Left ventricle myocardium inferior (tissue), 1 donor: ENCODE results near the gene YPEL1. TPM values are rescaled to one million over a fixed set of nuclear protein-coding genes. Genes with fewer than 3 reads are reported as not detected.
"Not testable (repeated sequence)": the region's sequence is repeated elsewhere in the genome, so short reads cannot be mapped to it uniquely, and the experiment has no call there.

Source experiments
- DNase-seq: peaks from one replicate; pipeline ENCODE4 v3.0.0-alpha.2; 2020
- H3K27ac ChIP-seq: fragments of 200-600 bp; replicated peaks from 2 replicates; pipeline ENCODE4 v1.8.0; 2021
- H3K27me3 ChIP-seq: fragments of 200-600 bp; 2 replicates; pipeline ENCODE4 v1.8.0; 2021; ENCODE audit warnings: low read depth
- H3K36me3 ChIP-seq: fragments of 200-600 bp; 2 replicates; pipeline ENCODE4 v1.8.0; 2021
- H3K4me1 ChIP-seq: fragments of 200-600 bp; 2 replicates; pipeline ENCODE4 v1.8.0; 2021
- H3K4me3 ChIP-seq: fragments of 200-600 bp; 2 replicates; pipeline ENCODE4 v1.8.0; 2021; ENCODE audit warnings: mild to moderate bottlenecking, moderate library complexity
- H3K9me3 ChIP-seq: fragments of 200-600 bp; replicated peaks from 2 replicates; pipeline ENCODE4 v1.8.0; 2021
- intact Hi-C: fragments of 100-400 bp; cut with micrococcal nuclease; formaldehyde crosslinking; loops from one replicate; pipeline ENCODE4 v1.11.0; 2022
- total RNA-seq: library from RNA; stranded (reverse); fragmentation: NEBNext Ultra II Directional; extraction: Animal tissue kit (Norgen Biotek cat#: 25700); gene quantifications from one replicate; pipeline ENCODE4 v1.2.1, GENCODE V29; 2021
- TF ChIP-seq, protein P1 (sequence below): fragments of 200-600 bp; IDR thresholded peaks from 2 replicates; pipeline ENCODE4 v1.8.0; 2021; ENCODE audit warnings: antibody characterized with exemption, mild to moderate bottlenecking, borderline replicate concordance
- donor health status: DM: no; HTN: yes; CAD: no; lungs with severe emphysema.

YPEL1 gene
- total RNA-seq, 1 donor from 2014 or later, result 8.3 TPM

DNA sequence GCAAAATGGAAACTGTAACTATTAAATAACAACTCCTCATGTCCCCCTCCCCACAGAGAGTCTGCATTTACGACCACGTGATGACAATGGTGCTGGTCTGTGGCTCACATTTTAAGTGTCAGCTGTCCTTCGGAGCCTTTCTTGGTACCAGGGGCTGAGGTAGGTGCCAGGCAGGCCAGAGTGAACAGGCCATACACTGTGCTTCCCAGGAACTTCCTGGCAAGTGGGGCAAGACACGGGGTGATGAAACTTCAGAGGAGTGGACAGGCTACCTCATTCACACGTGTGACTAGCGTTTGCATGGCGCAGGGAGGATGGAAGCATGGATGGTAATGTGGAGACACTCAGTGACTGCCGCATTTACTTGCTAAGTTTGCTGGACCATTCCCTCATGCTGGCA is 10.4 kb upstream of the YPEL1 start:
- no peak for DNase-seq
- TF ChIP-seq, protein P1, sequence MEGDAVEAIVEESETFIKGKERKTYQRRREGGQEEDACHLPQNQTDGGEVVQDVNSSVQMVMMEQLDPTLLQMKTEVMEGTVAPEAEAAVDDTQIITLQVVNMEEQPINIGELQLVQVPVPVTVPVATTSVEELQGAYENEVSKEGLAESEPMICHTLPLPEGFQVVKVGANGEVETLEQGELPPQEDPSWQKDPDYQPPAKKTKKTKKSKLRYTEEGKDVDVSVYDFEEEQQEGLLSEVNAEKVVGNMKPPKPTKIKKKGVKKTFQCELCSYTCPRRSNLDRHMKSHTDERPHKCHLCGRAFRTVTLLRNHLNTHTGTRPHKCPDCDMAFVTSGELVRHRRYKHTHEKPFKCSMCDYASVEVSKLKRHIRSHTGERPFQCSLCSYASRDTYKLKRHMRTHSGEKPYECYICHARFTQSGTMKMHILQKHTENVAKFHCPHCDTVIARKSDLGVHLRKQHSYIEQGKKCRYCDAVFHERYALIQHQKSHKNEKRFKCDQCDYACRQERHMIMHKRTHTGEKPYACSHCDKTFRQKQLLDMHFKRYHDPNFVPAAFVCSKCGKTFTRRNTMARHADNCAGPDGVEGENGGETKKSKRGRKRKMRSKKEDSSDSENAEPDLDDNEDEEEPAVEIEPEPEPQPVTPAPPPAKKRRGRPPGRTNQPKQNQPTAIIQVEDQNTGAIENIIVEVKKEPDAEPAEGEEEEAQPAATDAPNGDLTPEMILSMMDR, result no peak
- no peaks in the 10 kb centered on the region for H3K9me3 ChIP-seq
- H3K36me3 ChIP-seq, result no peaks in the 10 kb centered on the region
- H3K27ac ChIP-seq, result no peak overlapping the region
- H3K27me3 ChIP-seq, result no peaks in the 10 kb centered on the region
- intact Hi-C loops, result loop anchor here (10.0 kb wide), 1 partner anchor 59 kb away; no protein-coding TSS in a partner anchor
- no peaks in the 10 kb centered on the region for H3K4me1 ChIP-seq
- no peak overlapping the region for H3K4me3 ChIP-seq

GRCh38 chr22:21744917-21745316 is 9.3 kb upstream of the YPEL1 start:
- not testable (repeated sequence) for H3K36me3 ChIP-seq, H3K4me1 ChIP-seq, H3K9me3 ChIP-seq, H3K4me3 ChIP-seq, H3K27ac ChIP-seq, DNase-seq, H3K27me3 ChIP-seq
- intact Hi-C loops, result loop anchor here (10.0 kb wide), 1 partner anchor 60 kb away; no protein-coding TSS in a partner anchor

DNA sequence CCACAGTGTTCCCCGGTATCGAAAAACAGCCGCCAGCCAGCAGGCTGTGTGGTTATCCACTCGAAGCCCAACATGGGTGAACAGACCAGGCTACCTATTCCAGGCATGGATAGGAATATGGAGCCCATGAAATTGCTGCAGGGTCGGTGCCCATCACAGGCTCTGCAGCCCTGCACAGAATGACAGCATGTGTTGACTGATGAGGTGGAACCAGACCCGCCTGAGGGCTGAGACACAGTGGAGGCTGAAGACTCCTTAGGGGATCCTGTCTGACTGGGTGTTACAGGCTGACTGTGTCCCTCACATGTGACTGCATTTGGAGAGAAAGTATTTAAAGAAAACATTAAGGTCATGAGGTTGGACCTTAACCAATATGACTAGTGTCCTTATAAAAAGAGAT is 6.2 kb upstream of the YPEL1 start:
- TF ChIP-seq, protein P1, result no peak
- Histone ChIP-seq H3K36me3 (no peaks in the 10 kb centered on the region), H3K27me3 (no peaks in the 10 kb centered on the region), H3K4me1 (no peaks in the 10 kb centered on the region), H3K9me3 (no peaks in the 10 kb centered on the region), H3K4me3 (no peak overlapping the region), H3K27ac (no peak overlapping the region)
- DNase-seq, result no peak
- intact Hi-C loops, result loop anchor here (10.0 kb wide), 1 partner anchor 63 kb away; no protein-coding TSS in a partner anchor

- H3K27me3 ChIP-seq, result no peaks in the 10 kb centered on the region
- TF ChIP-seq, protein P1, result no peak
Measured at GRCh38 chr22:21741059-21741458, 5.5 kb upstream of the YPEL1 start.

DNA sequence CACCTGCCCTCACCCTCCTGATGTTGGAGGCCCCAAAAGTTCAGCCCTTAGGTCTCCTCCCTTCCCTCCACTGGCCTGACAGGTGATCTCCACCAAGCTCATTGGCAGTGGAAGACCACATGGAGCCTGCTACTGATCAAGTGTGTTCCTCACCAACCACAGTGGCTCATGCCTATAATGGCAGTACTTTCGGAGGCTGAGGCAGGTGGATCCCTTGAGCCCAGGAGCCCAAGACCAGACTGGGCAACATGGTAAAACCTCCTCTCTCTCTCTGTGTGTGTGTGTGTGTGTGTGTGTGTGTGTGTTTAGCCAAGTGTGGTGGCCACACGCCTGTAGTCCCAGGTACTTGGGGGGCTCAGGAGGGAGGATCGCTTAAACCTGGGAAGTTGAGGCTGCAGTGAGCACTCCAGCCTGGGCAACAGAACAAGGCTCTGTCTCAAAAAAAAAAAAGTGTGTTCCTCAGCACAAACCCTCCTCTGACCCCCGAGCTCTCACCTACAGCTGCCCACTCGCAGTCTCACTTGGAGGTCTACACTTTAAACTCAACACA is 4.3 kb upstream of the YPEL1 start:
- no peaks in the 10 kb centered on the region for H3K36me3 ChIP-seq
- no peaks in the 10 kb centered on the region for H3K27me3 ChIP-seq
- H3K27ac ChIP-seq, result no peak overlapping the region
- peaks cover 11% of the 10 kb centered on the region for H3K4me1 ChIP-seq
- no peak for DNase-seq
- intact Hi-C loops, result loop anchor here (10.0 kb wide), 1 partner anchor 65 kb away; no protein-coding TSS in a partner anchor
- TF ChIP-seq, protein P1, result no peak
- H3K4me3 ChIP-seq, result no peak overlapping the region
- no peaks in the 10 kb centered on the region for H3K9me3 ChIP-seq

More at GRCh38 chr22:21741059-21741458, 5.5 kb upstream of the YPEL1 start:
- intact Hi-C loops, result loop anchor here (10.0 kb wide), 1 partner anchor 64 kb away; no protein-coding TSS in a partner anchor
- Histone ChIP-seq H3K27ac (no peak overlapping the region), H3K4me1 (peaks cover 5% of the 10 kb centered on the region), H3K4me3 (no peak overlapping the region), H3K9me3 (no peaks in the 10 kb centered on the region), H3K36me3 (no peaks in the 10 kb centered on the region)
- DNase-seq, result no peak

- Histone ChIP-seq H3K27ac (no peak overlapping the region), H3K4me3 (no peak overlapping the region), H3K4me1 (peaks cover 19% of the 10 kb centered on the region), H3K9me3 (no peaks in the 10 kb centered on the region), H3K36me3 (no peaks in the 10 kb centered on the region), H3K27me3 (no peaks in the 10 kb centered on the region)
- DNase-seq, result no peak
- intact Hi-C loops, result no loop called here
- TF ChIP-seq, protein P1, result no peak
Measured at GRCh38 chr22:21738966-21739365, 3.4 kb upstream of the YPEL1 start.
